ENCODE measurements around the gene SVOPL.

DNA sequence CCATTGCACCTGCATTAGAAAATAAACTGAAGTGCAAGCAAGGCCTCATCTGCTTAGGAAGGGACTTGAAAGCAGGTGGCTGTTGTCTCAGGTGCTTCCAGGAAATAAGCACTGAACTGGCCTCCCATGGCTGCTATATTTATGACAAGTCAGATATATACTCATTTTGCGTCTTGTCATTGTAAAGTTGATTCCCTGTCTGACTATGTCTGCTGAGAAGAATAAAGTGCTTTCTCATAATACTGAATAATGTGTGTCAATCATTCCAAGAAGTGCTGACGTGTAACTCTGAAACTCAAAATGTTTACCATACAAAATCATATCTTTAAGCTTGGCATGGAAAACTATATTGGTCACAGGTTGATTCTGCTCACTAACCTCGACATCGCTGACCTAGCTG is 44.9 kb upstream of the SVOPL start:
- TF ChIP-seq, protein P1, sequence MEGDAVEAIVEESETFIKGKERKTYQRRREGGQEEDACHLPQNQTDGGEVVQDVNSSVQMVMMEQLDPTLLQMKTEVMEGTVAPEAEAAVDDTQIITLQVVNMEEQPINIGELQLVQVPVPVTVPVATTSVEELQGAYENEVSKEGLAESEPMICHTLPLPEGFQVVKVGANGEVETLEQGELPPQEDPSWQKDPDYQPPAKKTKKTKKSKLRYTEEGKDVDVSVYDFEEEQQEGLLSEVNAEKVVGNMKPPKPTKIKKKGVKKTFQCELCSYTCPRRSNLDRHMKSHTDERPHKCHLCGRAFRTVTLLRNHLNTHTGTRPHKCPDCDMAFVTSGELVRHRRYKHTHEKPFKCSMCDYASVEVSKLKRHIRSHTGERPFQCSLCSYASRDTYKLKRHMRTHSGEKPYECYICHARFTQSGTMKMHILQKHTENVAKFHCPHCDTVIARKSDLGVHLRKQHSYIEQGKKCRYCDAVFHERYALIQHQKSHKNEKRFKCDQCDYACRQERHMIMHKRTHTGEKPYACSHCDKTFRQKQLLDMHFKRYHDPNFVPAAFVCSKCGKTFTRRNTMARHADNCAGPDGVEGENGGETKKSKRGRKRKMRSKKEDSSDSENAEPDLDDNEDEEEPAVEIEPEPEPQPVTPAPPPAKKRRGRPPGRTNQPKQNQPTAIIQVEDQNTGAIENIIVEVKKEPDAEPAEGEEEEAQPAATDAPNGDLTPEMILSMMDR (IDR thresholded peaks at IDR 0.05) = no peak
- no peak for TF ChIP-seq POLR2AphosphoS5 (IDR thresholded peaks at IDR 0.05)

Measured in breast epithelium (tissue), 3 donors.